NCI-H226 (cell line): Measurements from ENCODE around the gene EIF5A.

ENCODE experiments used
- DNase-seq: peaks from one replicate; pipeline ENCODE4 v3.0.0-alpha.2; 2015

EIF5A gene

GRCh38 chr17:7289256-7290032 is 18.0 kb upstream of the EIF5A start:
- no peak for DNase-seq

DNA sequence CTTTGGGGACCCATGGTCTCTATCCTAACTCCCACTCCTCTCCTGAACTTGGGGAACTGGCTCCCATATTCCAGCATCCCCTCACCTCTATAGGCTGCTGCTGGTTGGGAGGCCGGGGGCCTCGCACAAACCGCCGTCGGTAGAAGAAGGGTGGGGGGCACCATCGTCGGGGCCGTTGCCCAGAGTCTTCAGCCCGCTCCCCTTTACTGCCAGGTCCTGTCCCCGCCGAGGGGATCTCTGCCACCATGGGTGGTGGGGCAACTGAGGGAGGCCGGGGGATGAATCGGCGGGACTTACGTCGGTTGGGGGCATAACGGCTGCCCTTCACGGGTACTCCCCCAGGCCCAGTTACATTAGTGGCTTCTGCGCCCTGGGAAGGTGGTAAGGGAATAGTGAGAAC is 17.3 kb upstream of the EIF5A start:
- no peak for DNase-seq

DNA sequence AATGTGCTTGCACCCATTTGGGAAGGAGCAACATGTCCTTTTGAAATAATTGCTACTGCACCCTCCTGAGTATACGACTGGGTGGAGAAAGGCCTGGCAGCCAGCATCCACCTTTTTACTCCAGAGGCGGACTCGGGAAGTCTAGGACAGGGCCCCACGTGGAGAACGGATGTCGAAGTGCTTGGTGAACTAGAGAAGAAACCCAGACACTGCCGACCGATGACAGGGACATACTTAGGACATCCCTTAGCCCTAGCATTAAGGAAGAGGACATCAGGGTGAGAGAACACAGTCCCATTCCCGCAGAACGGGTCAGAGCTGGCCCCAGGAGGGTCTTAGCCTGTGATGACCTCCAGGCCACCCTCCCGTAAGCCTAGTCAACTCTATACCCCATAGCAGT is 16.7 kb upstream of the EIF5A start:
- no peak for DNase-seq

- no peak for DNase-seq
Measured at GRCh38 chr17:7292194-7292593, 15.2 kb upstream of the EIF5A start.

DNA sequence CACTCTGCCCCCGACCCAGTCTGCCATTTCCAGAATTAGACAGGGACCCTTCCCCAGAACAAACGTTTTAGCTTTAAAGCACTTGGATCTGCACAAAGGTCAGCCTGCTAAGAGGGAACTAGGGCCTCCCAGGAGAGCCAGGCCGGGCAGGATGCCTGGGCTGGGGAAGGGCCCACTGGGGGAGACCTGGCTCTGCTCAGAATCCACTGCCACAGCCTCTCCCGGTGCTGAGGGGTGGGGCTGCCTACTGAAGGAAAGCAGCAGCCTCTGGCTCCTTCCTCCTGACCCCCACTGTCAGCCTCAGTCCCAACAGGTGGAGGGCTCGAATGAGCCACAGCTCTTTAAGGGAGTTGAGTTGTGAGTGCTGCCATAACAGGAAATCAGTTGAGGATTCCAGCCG is 14.7 kb upstream of the EIF5A start:
- no peak for DNase-seq

GRCh38 chr17:7293159-7293558 is 14.3 kb upstream of the EIF5A start:
- DNase-seq: peak; percentile 97

DNA sequence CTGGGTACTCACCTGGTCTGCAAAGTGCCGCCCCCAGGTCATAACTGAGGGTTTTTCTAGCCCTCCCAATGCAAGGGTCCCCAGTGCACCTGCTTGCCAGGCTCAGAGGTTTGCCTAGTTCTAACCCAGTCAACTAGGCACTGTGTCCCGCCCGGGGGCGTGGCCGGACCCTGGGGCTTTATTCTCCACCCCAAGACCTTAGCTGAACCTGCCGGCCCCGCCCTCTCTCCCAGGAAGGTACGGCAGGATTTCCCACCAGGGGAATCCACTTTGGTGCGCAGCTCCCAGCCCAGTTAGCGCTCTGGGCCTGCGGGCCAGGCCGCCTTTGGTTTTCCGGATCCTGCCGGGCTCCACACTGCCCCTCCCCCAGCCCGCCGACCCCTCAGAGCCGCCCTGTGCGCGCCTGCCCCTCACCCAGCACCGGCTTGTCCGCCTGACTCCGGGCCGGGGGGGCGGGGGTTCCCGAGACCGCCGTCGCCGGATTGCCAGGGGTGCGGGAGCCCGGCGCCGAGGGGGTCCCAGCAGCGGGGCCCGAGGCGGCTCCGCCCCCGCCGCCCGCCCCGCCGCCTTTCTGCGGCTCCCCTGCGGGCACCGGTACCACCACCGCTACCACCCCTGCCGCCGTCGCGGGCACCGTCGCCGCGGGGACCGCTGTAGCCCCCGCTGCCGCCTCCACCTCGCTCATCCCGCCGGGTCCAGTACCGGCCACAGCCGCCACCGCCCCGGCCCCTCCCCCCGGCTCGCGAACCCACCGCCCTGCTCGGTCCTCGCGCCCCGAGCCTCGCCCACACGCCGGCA is 13.4 kb upstream of the EIF5A start:
- DNase-seq: no peak

GRCh38 chr17:7294614-7295153 is 12.7 kb upstream of the EIF5A start, which contains the start of gene YBX2:
YBX2 (minus strand) TSS chr17:7294639; CDS start chr17:7294500, 139 bp downstream.
- no peak for DNase-seq

DNA sequence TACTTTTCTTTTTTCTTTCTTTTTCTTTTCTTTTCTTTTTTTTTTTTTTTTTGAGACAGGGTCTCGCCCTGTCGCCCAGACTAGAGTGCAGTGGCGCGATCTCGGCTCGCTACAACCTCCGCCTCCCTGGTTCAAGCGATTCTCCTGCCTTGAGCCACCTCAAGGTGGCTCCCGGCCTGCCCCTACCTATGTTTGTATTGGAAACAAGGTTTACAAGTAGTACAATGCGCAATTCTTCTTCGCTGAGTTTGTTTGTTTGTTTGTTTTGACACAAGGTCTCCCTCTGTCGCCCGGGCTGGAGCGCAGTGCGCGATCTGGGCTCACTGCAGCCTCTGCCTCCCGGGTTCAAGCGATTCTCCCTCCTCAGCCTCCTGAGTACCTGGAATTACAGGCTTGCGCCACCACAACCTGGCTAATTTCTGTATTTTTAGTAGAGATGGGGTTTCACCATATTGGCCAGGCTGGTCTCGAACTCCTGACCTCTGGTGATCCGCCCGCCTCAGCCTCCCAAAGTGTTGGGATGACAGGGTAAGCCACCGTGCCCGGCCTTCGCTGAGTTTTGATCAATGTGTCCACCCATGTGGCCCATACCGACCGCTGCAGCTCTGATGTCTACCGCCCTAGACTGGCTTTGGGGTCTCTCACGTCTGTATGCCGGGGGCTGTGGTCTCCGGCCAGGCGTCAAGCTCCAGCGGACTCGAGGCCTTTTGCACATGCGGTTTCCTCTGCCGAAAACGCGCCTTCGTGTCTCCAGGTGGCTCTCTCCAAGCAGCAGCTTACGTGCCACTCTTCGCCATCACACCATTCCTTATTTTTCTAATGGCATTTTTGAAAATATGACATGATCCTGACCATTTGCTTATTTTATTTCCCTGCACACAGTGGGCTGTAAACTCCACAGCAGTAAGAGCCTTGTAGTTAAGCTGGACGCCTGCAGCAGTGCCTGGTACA is 11.9 kb upstream of the EIF5A start:
- no peak for DNase-seq

GRCh38 chr17:7296189-7296861 is 11.1 kb upstream of the EIF5A start:
- peak; percentile 82 for DNase-seq

DNA sequence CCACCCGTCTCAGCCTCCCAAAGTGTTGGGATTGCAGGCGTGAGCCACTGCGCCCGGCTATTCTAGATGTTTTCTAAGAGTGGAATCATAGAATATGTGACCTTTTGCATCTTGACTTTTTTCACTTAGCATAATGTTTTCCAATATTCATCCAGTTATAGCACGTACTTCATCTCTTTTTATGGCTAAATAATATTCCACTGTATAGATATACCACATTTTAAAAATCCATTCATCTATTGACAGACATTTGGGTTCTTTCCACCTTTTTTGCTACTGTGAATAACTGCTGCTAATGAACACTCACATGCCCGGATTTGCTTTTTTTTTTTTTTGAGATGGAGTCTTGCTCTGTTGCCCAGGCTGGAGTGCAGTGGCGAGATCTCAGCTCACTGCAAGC is 3.2 kb upstream of the EIF5A start:
- no peak for DNase-seq

DNA sequence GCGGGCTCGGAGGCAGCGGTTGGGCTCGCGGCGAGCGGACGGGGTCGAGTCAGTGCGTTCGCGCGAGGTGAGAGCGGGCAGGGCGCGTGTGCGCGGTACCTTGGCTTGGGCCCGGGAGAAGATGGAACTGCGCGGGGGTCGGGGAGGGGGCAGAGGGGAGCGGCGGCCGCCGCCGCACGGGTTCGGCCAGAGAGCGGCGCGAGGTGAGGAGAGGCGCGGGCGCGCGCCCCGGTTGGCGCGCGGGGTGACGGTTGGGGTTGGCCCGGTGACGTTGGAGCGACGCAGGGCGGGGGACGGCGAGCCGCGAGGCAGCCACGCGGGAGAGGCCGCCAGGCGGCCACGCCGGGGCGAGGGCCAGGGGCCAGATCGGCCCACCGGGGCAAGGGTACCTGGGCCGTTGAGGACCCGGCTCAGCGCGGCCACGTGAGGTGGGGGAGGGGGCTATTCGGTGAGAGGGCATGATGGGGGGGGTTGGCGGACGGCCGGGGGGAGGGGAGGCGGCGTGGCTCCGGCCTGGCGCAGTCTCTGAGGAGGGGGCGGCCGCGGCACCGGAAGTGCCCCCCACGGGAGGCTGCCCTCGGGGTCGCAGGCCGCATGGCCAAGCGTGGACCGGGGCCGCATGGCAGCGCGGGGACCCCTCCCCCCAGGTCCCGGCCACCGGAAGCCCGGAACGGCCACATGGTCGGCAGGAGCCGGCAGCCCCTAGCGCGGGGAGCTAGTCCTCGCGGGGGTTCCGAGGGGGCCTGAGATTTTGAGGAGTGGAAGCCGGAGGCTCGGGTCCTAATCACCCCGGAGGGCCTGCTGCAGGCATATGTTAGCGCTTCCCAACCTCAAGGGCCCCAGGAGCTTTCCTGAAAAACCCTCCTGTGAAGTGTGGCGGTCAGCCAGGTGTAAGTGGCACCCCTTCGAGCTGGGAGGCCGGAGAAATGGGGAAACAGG is 527 bp downstream of the EIF5A start:
- peak; percentile 33 for DNase-seq

DNA sequence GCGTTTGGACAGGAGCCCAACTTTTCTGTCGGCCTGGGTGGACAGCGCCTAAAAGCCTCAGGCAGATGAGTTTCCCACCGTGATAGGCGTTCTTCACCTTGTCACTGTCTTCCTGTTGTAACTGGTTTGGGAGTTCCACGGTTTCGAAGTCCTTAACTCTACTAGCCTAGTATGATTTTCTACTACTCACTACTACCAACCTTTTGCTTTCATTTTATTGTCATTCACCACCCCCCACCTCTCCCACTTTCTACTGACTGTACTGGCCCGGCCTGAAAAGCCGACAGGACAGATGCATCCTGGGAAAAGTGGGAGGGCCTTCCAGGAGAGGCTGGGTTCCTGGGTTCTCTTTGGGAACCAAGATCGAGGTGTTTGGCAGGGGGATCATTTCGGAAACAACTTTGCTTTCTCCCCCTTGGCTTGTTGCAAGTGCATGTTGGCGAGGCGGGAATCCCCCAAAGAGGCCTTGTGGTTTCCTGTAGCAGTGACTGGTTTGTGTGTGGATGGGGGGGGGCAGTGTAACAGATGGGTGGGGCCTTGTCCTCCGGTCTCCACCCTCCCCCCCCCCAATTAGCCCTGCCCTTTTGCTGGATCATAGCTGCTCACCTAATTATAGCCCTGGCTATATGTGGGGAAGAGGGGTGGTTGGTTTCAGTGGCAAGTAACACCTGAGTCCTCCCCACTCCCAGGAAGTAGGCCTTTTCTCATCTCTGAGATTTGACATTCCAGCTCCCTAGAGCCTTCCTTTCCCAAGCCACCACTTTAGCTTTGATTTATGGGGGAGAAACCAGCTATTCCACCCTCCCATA is 1.4 kb downstream of the EIF5A start:
- DNase-seq: peak; percentile 68

- no peak for DNase-seq
Measured at GRCh38 chr17:7309628-7310027, 2.2 kb downstream of the EIF5A start.

GRCh38 chr17:7311110-7311705 is 3.8 kb downstream of the EIF5A start:
- DNase-seq: no peak

DNA sequence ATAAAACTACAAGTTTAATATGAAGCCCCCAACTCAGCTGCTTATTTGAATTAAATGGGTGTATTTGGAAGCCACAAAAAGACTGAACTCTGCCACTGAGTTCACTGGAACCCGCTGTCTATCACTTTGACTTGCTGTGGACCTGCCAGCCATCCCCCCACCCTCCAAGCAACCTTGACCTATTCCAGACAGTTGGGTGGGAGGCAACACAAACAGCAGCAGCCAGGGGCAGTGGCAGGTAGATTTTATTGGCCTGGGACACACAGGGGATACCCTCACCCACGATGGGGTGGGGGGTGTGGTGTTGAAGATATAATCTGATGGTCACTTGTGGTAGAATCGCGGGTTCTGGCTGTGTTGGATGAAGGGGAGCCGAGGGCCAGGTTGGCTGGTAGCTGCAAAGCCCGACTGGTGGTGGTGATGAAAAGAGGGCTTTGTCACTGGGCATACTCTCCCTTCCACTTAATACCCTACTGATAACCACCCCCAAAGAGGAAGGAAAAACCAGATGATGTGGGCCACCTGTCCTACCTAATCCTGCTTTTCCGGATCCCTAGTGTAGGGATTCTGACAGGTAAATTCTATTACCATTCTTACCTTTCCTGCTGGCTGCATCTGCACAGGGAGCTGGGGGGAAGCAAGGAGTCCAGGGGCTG is 5.1 kb downstream of the EIF5A start:
- DNase-seq: no peak

- DNase-seq: no peak
Measured at GRCh38 chr17:7313088-7313889, 5.9 kb downstream of the EIF5A start.
